IPS-NIHi11 (cell line): ENCODE results near the gene BARHL1.

Experiments
- DNase-seq: peaks from one replicate; pipeline ENCODE4 v3.0.0; 2012; ENCODE audit warnings: mixed read lengths, low spot score

The BARHL1 gene

GRCh38 chr9:132615774-132616173 is 33.4 kb downstream of the BARHL1 start:
- no peak for DNase-seq

GRCh38 chr9:132616725-132617124 is 34.3 kb downstream of the BARHL1 start:
- DNase-seq, result no peak

DNA sequence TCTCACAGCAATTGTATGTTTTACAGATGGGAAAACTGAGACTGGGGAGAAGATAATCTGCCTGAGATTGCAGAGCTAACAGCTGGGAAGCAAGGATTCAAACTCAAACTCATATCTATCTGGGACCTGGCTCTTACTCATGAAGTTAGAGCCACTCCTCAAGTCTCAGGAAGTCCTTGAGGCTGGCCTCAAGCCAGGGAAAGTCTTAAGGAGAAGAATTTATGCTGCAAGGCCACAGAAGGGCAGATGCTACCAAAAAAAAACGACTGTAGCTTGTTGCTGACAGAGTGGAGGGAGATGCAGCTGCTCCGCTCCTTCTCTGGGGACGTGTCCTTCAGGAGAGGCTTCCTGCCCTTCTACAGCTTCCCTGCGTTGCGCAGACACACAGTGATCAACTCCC is 39.8 kb downstream of the BARHL1 start:
- no peak for DNase-seq

DNA sequence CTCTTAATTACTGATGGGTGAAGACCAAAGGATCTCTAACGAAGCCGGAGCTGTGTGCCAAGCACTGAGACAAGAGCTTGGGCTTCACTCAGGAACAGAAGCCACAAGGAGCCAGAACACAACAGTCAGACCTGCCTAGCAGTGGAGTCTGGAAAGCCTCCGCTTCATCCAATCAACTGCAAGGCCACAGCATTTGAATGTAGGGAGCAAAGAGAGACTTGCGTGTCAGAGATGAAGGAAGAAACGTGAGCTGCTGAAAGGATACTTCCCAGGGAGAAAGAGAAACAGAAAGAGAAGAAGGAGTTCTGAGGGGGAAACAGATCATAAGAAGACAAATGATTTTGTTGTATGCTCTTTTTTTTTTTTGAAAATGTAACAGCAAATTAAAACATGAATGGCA is 43.9 kb downstream of the BARHL1 start:
- DNase-seq, result no peak

DNA sequence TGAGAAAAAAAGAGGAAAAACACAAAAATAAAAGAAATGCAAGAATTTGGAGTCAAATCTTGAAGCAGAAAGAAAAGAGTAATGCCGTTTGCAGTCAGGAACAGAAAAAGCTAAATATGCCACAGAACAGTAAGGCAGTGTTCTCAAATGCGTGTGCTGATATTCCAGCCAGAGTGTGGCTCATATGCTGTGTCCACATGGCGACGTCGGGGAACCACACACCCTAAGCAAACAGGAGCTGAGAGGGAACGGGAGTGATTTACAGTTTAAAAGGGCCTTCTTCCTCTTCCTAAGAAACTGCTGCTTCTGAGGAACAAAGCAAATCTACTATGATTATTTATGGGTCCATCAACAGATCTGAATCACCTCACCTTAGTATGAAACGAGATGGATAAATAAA is 44.7 kb downstream of the BARHL1 start:
- no peak for DNase-seq

- DNase-seq, result no peak
Measured at GRCh38 chr9:132627594-132627993, 45.2 kb downstream of the BARHL1 start.

GRCh38 chr9:132628746-132629145 is 46.3 kb downstream of the BARHL1 start:
- no peak for DNase-seq

DNA sequence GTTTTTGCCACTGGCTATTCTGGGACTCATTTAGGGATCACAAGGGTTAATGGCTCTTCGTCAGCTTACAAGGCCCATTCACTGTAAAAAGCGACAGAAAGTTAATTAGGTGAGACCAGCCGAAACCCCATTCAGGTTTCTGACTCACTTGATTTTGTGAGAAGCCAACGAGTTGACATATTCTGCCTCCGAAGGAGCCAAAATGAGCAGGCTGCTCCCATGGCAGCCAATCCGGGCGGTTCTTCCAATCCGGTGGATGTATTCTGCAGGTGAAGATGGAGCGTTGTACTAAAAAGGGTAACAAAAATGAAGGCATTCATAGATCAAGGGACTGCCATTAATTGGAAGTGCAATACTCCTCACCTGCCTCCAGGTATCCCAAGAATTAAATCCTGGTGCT is 47.7 kb downstream of the BARHL1 start:
- DNase-seq, result no peak

- DNase-seq, result no peak
Measured at GRCh38 chr9:132630811-132631210, 48.4 kb downstream of the BARHL1 start.

DNA sequence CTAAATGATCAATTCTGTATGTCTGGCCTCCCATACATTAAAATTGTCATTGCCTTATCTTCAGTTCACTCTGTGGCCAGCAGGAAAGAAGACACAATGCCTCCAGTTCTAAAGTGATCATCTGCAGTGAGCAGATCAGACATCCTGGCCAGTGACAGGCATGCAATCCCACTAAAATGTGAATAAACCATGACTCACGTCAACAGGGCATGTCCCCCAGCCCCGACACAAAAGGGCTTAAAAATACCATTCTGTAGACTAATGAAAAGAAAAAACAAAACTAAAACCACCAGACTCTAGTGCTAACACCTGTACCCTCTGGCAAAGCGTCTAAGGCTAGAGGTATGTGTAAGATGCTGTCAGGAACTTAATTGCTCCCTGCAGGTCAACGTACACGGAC is 48.9 kb downstream of the BARHL1 start:
- DNase-seq, result no peak

DNA sequence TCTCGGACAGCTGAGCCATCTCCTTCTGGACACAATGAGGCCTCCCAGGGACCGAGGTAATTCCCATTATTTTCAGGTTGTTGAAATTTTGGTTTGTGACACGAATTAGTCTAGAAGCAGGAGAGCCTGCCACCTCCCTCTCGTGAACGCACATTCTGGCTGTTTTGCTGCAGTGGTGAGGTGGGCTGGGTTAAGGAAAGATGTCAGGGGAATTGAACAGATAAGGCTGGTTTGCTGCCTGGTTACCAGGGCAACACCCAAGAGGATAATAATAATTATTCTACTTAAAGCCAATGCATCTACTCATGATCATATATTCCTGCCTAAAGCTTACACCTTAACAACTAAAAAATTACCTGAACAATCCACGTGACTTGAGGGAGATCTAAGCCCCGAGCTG is 49.3 kb downstream of the BARHL1 start:
- DNase-seq, result no peak

GRCh38 chr9:132632413-132633129 is 50.2 kb downstream of the BARHL1 start:
- no peak for DNase-seq

DNA sequence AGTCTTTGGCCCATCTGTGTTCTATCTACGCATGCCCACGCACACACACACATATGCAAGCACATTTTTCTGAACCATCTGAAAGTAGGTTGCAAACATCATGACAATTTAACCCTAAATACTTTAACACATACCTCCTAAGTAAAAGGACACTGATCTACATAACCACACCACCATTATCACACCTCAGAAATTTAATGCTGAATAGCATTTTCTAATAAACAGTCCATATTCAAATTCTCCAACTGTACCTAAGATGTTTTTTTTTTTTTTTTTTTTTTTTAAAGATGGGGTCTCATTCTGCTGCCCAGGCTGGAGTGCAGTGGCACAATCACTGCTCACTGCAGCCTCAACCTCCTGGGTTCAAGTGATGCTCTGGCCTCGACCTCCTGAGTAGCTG is 51.9 kb downstream of the BARHL1 start:
- no peak for DNase-seq

DNA sequence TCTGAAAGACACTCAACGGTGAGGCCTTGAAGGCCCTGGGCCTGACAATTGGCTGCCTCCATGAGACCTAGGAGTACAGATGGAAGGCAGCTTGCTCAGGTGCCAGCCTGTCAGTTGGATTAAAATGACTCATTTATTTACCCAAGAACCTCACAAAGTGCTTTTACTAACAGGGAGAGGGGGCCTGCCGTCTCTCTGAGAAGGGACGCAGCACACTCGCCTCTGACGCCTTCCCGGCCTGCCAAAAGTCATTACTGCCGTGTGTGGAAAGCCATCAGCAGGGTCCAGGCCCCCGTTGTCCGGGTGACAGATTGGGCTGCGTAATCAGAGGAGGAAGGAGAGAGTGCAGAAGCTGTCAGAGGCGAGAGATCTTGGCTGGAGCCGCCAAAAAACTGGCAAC is 54.9 kb downstream of the BARHL1 start:
- no peak for DNase-seq

GRCh38 chr9:132637801-132638200 is 55.4 kb downstream of the BARHL1 start:
- no peak for DNase-seq

GRCh38 chr9:132638240-132638639 is 55.8 kb downstream of the BARHL1 start:
- no peak for DNase-seq

DNA sequence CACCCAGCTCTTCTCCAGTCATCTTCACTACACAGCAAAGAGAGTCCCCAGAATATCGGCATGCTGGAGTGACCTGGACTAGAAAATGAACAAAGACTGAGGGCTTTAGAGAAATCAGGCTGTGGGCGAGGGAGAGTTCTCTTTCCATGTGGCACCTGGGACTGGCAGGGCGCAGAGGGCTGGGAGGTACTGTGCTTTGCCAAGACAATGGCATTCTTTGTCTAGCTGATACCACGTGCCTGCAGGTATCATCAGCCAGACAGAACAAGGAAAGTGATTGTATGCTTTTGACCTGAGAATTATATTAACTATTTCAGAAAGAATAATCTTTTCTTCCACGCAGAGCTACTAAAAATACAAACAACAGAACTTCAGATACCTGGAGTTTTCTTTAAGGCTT is 56.9 kb downstream of the BARHL1 start:
- no peak for DNase-seq
